Mesodermal cell (in vitro differentiated cells): ENCODE data around the gene CYP1B1.
"Not testable (repeated sequence)": the region's sequence is repeated elsewhere in the genome, so short reads cannot be mapped to it uniquely, and the experiment has no call there.

ENCODE experiments used
- H3K27ac ChIP-seq: 2 replicates; pipeline ENCODE4 v1.7.0; 2013; ENCODE audit warnings: mild to moderate bottlenecking, low read depth, low read length, moderate library complexity; ENCODE audit not compliant: severe bottlenecking
- H3K36me3 ChIP-seq: 2 replicates; pipeline ENCODE4 v1.7.1; 2013; ENCODE audit warnings: mild to moderate bottlenecking, low read length, moderate library complexity; ENCODE audit not compliant: control insufficient read depth, insufficient read depth
- H3K4me1 ChIP-seq: one replicate; pipeline ENCODE4 v1.7.1; 2013; ENCODE audit warnings: mild to moderate bottlenecking, low read length; ENCODE audit not compliant: insufficient read depth, control insufficient read depth, poor library complexity, severe bottlenecking
- H3K4me3 ChIP-seq: 2 replicates; pipeline ENCODE4 v1.7.0; 2013; ENCODE audit warnings: low read length, control low read depth, mild to moderate bottlenecking; ENCODE audit not compliant: insufficient read depth, poor library complexity, severe bottlenecking; ENCODE audit errors: extremely low read depth
- H3K9me3 ChIP-seq: 2 replicates; pipeline ENCODE4 v1.7.1; 2013; ENCODE audit warnings: mild to moderate bottlenecking, low read length, moderate library complexity; ENCODE audit not compliant: control insufficient read depth
- WGBS, 2 experiments: methylation state at CpG; one replicate each; pipeline ENCODE4 v1.1.5; 2013; ENCODE audit warnings: missing lambda C conversion rate in 2 of 2; ENCODE audit not compliant: insufficient coverage in 2 of 2; 5-methylcytosine and 5-hydroxymethylcytosine counted together

The CYP1B1 gene

GRCh38 chr2:38029512-38029911 lies 46.4 kb downstream of the CYP1B1 start:
- no peaks in the 10 kb centered on the region for H3K36me3 ChIP-seq
- no peak overlapping the region for H3K27ac ChIP-seq
- no peaks in the 10 kb centered on the region for H3K9me3 ChIP-seq
- WGBS, 2 experiments, result 78 to 82% methylated on average over 3 of the region's 5 CpGs
- H3K4me1 ChIP-seq, result no peaks in the 10 kb centered on the region
- H3K4me3 ChIP-seq, result no peak overlapping the region

GRCh38 chr2:38028829-38029228 lies 47.1 kb downstream of the CYP1B1 start:
- 95 to 97% methylated on average over 2 to 4 of the region's 4 CpGs for WGBS, 2 experiments
- no peaks in the 10 kb centered on the region for H3K4me1 ChIP-seq
- H3K36me3 ChIP-seq, result no peaks in the 10 kb centered on the region
- no peaks in the 10 kb centered on the region for H3K9me3 ChIP-seq
- H3K4me3 ChIP-seq, result no peak overlapping the region
- no peak overlapping the region for H3K27ac ChIP-seq

- no peaks in the 10 kb centered on the region for H3K9me3 ChIP-seq
- no peaks in the 10 kb centered on the region for H3K36me3 ChIP-seq
- H3K4me3 ChIP-seq, result no peak overlapping the region
- WGBS, 2 experiments, result 92 to 100% methylated on average over 1 of the region's 2 CpGs
- H3K4me1 ChIP-seq, result no peaks in the 10 kb centered on the region
- H3K27ac ChIP-seq, result no peak overlapping the region
Measured at GRCh38 chr2:38026846-38027245, 49.1 kb downstream of the CYP1B1 start.

- 95 to 98% methylated on average over 7 to 9 of the region's 9 CpGs for WGBS, 2 experiments
- no peaks in the 10 kb centered on the region for H3K36me3 ChIP-seq
- H3K27ac ChIP-seq, result no peak overlapping the region
- no peaks in the 10 kb centered on the region for H3K4me1 ChIP-seq
- no peak overlapping the region for H3K4me3 ChIP-seq
- no peaks in the 10 kb centered on the region for H3K9me3 ChIP-seq
Measured at GRCh38 chr2:38021589-38021988, 54.4 kb downstream of the CYP1B1 start.

GRCh38 chr2:38020359-38021069 lies 55.4 kb downstream of the CYP1B1 start:
- not testable (repeated sequence) for H3K9me3 ChIP-seq, H3K4me1 ChIP-seq, H3K4me3 ChIP-seq, H3K36me3 ChIP-seq, H3K27ac ChIP-seq
- WGBS, 2 experiments, result 92 to 94% methylated on average over 17 to 22 of the region's 33 CpGs

GRCh38 chr2:38017836-38018235 lies 58.1 kb downstream of the CYP1B1 start:
- no peak overlapping the region for H3K27ac ChIP-seq
- no peak overlapping the region for H3K4me3 ChIP-seq
- no peaks in the 10 kb centered on the region for H3K4me1 ChIP-seq
- no peaks in the 10 kb centered on the region for H3K9me3 ChIP-seq
- no peaks in the 10 kb centered on the region for H3K36me3 ChIP-seq
- 48 to 66% methylated on average over 5 to 6 of the region's 7 CpGs for WGBS, 2 experiments
